Prostate gland (tissue), 2 donors: ENCODE data around the gene SLC39A11.

Experiments used
- CTCF ChIP-seq, 4 experiments: fragments of 200-600 bp in 2 of 4; fragments of 450-650 bp in 2 of 4; sonication (generic) in 2 of 4; IDR thresholded peaks; 1 replicate in 3 of 4; 2 replicates in 1 of 4; pipeline ENCODE4 v1.5.1; 2016 to 2019; ENCODE audit warnings: antibody characterized with exemption in 4 of 4, mild to moderate bottlenecking in 2 of 4, moderate library complexity in 2 of 4
- POLR2AphosphoS5 ChIP-seq: sonication (generic); formaldehyde crosslinking; IDR thresholded peaks from one replicate; pipeline ENCODE4 v1.6.1; 2017; ENCODE audit warnings: antibody characterized with exemption

- TF ChIP-seq CTCF (IDR thresholded peaks at IDR 0.05) = no peak
- no peak for TF ChIP-seq POLR2AphosphoS5
These were observed 29.0 kb upstream of the SLC39A11 start for GRCh38 chr17:73121506-73121905.
